Stimulated activated CD4-positive, alpha-beta T cell treated with anti-CD3 and anti-CD28 coated beads, Interleukin-4, amount 100 ng/mL, for 4 hours (primary cell): ENCODE results near the gene CDH23.

Source experiments
- DNase-seq, 2 experiments: peaks; one replicate each; pipeline ENCODE4 v3.0.0-alpha.2; 2020

Gene CDH23

DNA sequence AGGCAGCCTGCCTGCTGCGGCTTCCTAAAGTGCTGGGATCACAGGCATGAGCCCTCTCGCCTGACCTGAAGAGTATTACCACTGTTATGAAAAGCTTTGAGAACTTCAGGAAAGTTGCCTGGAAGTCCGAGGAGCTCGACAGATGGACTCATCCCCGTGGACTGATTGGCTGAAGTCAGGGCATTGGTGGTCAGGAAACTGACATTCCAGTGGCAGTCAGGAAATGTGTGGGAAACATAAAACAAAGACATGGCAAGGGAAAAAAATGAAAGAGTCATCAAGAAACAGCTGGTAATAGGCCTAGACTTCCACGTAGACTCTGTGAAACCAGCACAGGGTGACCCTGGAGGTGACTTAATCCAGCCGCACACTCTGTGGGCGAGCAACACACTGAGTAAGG lies 123.3 kb downstream of the CDH23 start:
- no peak for DNase-seq

DNA sequence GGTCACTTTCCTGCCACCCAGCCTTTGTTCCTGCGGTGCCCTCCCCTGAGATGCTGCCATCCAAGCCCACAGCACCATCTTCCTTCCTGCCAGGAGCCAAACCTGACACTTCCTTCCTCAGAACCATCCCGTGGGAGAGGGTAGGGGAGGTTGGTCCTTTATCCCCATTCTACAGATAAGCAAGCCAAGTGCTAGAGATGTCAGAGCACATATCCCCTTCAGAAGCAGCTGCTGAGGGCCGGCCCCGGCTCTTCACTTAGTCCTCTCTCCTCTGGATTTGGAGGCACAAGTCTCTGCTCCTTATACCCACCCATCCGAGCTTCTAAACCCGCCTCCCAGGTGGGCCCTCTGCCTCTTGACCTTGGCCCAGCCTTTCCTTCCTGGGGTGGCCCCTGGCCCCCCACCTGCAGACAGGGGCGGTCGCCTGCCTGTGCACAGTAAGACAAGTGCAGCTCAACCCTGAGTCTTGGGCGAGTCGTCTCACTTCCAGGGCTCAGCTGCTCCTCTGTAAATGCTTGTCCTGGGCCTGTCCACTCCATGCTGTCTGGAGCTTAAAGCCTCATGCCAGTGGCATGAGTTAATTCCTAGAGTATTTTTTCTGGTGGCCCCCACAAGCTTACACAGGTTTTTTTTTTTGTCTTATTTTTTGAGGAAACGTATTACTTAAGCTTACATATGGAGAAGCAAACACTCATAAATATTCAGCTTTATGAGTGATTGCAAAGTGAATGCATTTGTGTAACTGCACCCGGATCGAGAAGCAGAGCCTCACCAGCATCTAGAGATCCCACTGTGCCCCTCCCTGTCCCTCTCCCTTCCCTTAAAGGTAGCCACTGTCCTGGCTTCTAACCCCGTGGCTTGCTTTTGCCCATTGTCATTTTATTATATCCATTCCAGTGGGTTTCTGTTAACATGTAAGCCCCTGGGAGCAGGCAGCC lies 125.1 kb downstream of the CDH23 start:
- no peak for DNase-seq

DNA sequence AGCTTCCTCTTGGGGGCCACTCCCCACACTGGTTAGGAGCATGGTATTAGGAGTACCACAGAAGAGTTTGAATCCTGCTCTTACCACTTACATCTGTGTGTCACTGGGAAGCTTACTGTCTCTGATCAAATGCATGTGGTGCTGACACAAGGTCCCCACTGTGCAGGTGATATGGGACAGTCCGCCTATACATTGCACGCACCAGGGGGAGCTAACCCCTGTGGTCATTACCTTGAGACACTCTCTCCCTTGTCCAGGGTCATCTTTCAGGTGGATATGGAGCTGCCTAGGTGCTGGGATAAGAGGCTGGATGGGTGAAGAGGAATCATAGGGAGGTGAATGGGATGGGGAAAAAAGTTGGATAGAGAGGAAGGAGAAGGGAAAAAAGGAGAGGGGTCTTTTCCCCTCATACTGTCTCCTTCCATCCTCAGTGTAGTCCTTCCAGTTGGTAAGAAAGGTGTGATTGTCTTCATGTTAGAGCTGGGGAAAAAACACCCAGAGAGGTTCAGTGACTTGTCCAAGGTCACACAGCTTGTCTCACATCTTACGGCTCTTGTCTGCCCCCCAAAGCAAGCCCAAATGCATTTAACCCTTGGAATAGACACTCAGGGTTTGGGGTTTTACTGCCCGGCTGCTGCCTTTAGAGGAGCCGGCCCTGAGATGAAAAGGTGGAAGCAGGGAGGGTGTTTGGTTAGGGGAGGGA lies 125.9 kb downstream of the CDH23 start:
- no peak for DNase-seq

DNA sequence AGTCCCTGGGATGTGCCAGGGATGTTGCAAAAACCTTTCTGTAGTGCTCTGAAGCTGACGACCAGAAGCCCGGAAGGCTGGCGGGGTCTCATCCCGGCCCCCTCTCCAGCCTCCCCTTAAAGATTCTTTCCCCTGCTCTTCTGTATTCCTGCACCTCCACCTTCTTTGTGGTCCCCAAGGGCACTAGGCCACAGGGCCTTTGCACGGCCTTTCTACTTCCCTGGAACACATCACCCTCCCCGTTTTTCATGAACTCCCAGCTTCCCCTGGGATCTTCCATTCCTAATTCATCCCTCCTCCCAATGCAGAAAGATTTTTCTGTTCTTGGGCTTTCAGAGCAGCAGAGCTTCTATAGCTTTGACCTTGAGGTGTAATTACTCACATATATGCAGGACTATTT lies 127.0 kb downstream of the CDH23 start:
- no peak for DNase-seq

DNA sequence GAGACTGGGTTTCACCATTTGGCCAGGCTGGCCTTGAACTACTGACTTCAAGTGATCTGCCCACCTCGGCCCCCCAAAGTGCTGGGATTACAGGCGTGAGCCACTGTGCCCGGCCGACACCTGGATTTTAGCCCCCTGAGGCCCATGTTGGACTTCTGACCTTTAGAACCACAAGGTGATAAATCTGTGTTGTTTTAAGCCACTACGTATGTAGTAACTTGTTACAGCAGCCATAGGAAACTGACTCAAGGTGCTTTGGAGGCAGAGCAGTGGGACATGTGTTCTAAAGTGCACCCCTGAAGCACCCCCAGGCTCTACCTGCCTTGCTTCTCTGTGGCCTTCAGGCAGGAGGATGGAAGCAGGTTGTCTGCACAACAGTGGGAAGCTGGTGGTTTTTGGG lies 128.4 kb downstream of the CDH23 start:
- no peak for DNase-seq

DNA sequence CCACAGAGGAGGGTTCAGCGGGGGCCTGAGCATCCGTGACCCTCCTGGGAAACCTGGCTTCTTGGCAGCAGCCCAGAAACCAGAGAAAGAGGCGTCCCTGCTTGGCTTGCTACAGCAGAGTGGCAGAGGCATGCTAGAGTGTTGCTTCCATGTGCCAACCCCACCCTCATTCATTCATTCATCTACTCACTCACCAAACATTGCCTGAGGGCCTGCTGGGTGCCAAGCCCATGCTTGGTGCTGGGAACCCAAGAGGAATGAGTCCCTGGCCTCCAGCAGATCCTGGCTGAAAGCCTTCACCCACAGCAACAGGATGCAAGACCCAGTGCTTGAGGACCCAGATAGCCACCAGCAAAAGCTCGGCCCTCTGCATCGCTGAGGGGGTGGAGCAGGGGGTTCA lies 129.0 kb downstream of the CDH23 start:
- no peak for DNase-seq

DNA sequence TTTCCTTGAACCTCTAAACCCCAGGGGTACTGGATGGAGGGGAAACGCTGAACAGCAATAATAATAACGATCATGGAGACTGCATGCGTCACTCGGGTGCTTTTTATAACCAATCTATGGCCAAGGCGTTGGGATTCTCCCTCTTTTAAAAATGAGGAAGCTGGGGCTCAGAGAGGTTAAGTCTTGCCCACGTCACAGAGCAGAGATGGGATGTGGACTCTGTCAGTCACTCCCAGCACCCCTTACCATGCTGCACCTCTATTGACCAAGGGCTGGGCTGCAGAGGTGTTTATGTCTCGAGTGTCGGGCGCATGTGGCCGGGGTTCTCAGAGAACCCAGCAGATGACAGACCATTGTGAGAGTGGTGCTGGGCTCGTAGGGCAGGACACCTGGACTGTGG lies 129.9 kb downstream of the CDH23 start:
- DNase-seq = no peak

DNA sequence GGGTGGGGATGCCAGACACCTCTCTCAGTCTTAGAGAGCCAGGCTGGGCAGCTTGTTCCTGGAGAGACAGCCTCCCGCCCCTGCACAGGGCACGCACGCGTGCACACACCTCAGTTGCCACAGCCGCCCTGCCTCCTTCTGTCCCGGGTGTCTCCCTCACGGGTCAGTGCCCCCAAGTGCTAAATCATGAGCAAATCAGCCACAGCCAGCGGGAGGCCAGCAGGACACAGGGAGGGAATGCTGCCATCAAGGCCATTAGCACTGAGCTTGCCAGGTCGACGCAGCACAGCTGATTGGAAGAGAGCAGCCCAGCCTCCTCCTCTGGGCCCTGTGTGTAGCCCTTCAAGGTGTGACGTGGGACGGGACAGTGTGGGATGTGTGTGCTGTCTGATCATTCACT lies 130.4 kb downstream of the CDH23 start:
- DNase-seq = no peak

DNA sequence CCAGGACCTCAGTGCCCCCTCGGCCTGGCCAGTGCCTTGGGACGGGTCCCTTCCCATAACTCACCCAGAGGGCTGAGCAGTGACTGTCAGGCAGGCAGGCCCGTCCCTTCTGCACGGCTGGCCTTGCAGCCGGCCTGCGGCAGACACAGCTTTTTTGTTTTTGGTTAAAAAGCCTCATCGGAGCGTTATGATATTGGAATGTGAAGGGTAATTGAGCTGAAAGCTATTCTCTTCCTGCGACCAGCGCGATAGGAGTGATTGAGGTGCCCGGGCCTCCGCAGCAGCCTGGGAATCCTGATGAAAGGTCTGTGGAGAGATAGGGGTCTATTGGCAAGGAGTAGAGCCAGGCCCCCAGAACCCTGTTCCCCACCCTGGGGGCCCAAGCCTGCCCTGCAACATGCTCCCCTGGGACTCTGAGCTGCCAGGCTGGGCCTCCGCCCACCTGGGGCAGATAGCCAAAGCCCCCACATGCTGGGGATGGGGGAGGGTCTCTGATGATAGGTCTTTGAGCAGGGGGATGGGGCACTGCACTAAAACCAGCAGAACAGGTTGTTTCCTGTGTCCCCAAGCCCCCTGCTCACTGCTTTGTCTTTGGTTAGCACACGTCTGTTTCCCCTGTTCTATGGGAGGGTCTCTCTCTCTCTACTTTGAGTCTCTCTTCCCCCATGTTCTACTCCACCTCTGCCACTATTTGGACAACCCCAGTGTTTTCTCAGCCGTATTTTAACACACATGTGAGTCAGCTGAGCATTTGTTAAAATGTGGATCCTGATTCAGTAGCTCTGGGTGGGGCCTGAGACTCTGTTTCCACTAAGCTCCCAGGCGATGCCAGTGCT lies 131.9 kb downstream of the CDH23 start:
- DNase-seq = no peak

DNA sequence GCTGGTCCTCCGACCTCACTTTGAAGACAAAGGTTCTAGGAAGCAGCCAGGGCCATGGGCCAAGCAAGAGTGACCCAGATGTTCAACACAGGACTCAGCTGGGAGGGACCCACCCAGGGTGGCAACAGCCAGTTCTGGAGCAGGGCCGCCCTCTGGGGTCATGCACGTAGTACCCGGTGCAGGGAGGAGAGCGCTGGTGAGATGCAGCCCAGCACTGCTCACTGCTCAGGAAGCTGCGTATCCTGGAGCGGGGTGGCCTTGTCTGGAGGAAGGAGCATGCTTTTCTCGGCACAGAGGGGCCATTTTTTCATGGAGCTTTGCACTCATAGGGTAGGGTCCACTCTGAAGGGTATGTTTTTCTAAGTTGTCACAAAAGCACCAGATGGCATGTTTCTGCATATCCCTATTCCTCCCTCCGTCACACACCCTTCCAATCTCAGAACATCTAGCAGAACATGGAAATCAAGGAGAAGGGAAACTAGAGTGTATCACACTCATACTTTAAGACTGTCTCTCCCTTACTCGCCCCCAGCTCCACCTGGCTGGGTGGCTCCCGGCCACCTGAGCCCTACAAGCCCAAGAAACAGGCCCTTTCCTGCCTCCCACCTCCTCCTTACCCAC lies 132.6 kb downstream of the CDH23 start:
- no peak for DNase-seq

DNA sequence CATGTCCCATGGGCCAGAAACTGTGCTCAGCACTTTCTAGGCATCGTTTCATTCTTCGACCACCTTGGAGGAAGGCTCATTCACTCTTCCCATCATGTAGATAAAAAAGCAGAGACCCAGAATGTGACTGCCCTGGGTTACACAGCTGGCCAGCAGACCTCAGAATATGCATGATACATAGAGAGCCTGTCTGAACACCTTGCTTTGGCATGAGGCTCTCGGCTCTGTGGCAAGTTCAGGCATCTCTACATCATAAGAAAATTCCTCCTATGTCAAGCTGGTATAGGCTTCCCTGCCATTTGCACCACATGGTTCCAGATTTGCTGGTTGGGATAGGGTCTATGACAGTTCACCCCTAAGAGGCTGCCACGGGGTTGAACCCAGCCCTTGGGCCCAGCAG lies 134.1 kb downstream of the CDH23 start:
- DNase-seq = no peak

DNA sequence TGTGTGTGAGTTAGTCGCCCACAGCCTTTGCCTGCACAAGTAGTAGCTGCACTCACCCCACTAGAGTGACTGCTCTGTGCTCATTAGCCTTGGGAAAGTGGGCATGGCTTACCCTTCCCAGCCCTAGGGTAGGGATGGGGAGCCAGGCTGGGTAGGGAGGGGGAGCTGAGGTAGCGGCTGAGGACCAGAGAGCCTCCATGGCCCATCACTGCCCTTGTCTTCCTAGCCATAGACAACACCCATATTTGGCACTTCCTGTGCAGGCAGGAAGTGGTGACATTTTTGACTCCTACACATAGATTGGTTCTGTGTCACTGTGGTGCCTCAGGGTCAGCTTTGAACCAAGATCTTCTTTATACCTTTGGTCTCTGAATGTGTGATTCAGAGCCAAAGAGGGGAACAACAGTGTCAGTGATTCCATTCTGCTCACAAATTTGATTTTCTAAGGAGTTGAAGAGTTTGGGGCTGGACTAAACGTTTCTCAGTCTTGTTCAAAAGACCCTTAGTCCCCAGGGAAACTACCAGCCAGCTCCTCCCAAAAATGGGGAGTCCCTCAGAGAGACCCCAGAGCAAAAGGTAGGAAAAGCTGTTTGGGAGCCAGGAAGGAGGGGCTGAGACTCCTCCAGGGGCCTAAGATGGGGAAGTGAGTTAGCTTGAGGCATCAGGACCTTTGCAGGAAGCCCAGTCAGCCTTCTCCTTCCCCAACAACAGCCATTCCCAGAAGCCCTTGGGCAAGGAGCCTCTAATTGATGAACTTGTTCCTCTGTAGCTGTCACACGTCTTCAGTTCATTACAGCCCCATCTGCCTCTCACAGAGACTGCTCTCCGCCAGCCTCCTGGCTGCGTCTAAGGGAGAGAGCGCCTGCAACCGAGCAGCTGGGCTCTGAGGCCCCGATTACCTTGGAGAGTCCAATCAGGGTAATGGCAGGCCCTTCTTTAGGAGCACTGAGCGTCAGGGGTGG lies 135.0 kb downstream of the CDH23 start:
- DNase-seq = peak in 1 of 2 experiments; percentile 18

DNA sequence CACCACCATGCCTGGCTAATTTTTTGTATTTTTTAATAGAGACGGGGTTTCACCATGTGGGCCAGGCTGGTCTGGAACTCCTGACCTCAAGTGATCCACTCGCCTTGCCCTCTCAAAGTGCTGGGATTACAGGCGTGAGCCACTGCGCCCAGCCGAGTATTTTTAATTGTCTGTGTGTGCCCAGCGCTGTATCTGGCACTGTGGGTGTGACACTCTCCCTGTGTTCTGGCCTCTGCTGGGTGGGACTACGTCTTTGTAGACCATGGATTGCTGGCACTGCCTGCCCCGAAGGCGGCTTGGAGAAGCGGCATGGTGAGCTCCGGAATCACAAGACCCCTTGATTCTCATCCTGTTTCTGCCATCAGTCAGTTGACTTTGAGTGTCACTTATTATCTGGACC lies 136.2 kb downstream of the CDH23 start:
- DNase-seq = no peak

DNA sequence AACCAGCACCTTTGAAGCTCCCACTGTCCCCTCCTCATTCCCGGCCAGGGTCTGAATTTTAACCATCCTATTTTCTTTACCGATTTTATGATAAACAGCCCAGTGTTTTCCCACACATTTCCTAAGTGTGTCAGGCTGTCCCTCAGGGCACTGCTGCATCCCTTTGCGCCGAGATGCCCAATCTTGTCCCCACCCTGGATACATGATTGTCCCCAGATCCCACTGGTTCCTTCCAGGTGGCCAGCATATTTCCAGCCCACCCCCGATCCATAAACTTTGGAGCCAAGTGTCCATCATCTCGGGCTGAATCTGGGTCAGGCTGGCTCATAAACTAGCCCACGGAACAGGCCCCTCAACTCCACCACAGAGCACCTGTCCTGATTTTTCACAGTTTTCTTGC lies 137.2 kb downstream of the CDH23 start:
- no peak for DNase-seq

DNA sequence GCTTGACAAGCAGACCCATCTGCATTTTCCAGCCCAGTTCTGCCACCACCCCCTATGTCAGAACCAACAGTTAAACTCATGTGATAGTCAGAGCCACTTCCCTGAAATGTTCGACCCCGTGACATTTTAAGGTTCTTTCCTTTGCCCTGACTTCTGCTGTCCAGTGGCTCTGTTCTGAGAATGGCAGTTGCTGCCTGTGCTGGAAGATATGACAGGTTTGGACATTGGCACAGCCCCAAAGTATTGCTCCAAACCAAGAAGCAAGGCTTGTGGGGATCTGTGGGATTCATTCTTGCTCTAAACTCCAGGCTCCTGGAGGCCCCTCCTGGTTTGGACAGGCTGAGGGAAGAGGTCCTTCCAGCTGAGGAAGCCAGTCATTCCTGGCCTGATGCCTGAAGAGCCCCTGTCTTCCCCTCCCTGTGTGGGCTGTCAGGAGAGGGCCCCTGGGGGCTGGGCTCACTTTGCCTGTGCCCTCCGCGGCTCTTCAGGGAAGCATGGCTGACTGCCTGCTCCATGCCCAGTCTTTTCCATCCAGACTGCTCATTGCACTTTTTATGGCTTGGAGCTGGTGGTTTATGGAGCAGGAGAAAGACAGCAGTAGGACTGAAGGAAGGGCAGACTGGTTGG lies 138.0 kb downstream of the CDH23 start:
- DNase-seq = no peak

DNA sequence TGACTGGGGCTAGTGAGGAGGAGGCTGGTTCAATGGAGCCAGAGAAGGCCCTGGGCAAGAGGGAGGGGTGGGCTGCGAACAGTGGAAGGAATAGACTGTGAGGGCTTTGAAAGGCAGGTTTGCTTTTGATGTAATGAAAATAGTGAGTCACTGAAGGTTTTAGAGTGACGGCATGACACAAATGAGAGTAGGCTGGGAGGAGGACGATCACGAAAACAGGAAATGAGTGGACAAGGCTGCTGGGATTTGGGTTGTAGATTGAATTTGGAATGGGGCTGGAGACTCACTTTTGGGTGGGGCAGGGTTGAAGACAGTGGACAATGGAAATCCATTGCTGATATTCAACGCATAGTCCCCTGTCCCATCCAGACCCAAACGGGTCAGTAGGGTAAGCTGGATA lies 139.6 kb downstream of the CDH23 start:
- DNase-seq = no peak

DNA sequence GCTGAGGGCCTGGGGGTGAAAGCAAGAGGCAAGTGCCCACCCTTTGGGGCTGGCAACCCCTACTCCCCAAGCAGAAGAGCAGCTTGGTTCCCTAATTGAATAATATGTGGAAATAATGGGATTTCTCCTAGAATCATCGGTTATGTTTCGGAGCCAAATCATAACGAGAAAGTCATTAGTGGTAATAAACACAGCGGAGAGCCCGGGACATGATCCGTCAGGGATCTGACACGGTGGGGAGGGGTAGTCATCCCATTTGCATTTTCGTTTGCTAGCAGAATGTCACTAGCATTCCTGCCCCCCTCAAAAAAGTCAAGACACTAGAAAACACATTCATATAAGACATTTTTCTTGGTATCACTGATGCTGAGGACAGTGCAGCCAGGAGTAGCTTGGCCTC lies 140.4 kb downstream of the CDH23 start:
- no peak for DNase-seq

DNA sequence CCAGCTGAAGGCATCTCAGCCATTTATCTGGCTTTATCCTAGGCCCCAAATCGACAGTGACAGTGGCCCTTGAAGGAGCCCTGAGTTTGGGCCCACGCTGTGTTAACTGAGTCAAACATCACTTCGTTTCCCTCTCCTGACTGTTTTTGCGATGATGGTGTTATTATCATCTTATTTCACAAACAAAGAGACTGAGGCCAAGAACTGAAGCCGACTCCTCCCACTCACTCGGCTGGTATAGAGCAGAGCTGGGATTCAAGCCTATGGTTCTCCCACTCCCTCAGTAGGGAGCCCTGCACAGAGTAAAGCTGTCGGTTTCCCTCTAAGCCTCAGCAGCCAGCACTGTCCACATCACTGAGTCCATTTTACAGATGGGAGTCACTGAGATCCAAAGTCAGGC lies 141.0 kb downstream of the CDH23 start:
- DNase-seq = no peak

DNA sequence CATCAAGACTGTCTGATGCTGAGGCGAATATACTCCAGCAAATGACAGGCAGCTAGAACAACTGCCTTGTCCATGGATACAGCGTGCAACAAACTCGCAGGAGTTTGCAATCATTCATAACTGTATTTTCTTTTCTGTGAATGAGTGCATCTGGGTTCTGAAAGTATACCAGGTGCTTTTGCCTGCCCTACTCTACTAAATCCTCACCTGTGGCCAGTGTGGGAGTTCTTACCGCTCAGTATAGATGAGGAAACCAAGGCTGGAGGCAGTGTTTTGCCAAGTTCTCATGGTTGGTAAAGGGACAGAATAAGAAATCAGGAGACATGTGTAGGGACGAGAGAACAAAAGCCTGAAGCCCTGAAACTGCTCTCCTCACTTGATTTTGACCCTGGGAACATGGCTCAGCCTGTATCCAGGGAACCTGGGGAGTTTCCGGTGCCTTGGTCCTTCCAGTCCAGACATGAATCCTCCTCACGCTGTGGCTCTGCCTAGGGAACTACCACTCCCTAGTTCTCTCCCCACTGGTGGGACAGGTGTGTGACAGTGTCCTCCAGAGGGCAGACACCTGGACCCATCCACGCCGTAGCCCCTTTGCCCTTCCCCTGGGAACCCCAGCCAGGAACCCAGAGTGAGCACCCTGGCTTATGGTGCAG lies 142.0 kb downstream of the CDH23 start:
- no peak for DNase-seq

DNA sequence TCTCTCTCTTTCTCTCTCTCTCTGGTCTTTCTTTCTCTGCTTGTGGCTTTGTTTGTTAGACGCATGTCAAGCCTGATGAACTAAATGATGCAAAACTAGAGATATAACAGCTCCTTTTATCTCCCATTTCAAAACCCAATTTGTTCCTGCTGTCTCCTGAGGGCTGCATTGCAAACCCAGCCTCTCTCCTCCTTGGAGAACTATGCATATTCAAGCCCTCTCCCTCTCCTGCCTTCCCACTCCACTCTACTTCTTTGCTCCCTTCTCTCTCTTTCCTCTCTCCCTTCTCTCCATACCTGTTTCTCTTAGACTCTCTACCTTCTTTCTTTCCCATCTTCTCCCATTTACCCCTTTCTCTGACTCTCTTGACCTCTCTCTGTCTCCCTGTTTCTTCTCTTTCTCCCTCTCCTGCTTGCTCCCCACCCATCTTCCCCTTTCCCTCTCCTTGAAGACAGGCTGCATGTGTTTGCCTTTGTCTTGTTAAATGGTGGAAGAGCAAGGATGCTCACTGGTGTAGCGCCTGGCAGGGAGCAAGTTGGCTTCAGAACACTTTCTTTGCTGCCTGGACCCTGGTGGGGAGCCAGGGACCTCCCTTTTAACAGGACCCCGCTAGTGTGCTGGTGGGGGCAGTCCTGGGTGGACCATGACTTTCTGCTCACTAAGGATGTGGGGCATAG lies 142.9 kb downstream of the CDH23 start:
- no peak for DNase-seq
